GM12891 (cell line): Measurements from ENCODE around the gene FBXO17.

Experiments used
- PAX5 ChIP-seq: IDR thresholded peaks from 2 replicates; pipeline ENCODE4 v1.6.1; 2011; ENCODE audit warnings: low read length, moderate library complexity, mild to moderate bottlenecking; ENCODE audit not compliant: insufficient read depth, severe bottlenecking
- POLR2A ChIP-seq: IDR thresholded peaks from 2 replicates; pipeline ENCODE4 v1.6.1; 2011; ENCODE audit warnings: low read depth, low read length, control low read depth
- POLR2AphosphoS5 ChIP-seq: IDR thresholded peaks from 2 replicates; pipeline ENCODE4 v1.6.1; 2011; ENCODE audit warnings: low read depth, low read length, control low read depth
- POU2F2 ChIP-seq: IDR thresholded peaks from 2 replicates; pipeline ENCODE4 v1.6.1; 2011; ENCODE audit warnings: low read depth, mild to moderate bottlenecking, control low read depth, low read length, moderate library complexity
- TAF1 ChIP-seq: IDR thresholded peaks from 2 replicates; pipeline ENCODE4 v1.6.1; 2011; ENCODE audit warnings: low read depth, low read length, control low read depth

- TF ChIP-seq TAF1, result no peak
- TF ChIP-seq POLR2AphosphoS5, result no peak
- no peak for TF ChIP-seq POLR2A
- no peak for TF ChIP-seq PAX5
- TF ChIP-seq POU2F2, result no peak
Observed at GRCh38 chr19:38912600-38913514, 62.7 kb downstream of the FBXO17 start.
